Coronary artery (tissue), 2 donors: ENCODE measurements around the gene C11orf52.
A peak's percentile ranks its signal among the peaks of the same experiment; 100 is the strongest.

ENCODE experiments used
- DNase-seq: peaks from one replicate; pipeline ENCODE4 v3.0.0-alpha.2; 2017; ENCODE audit warnings: low spot score
- H3K27ac ChIP-seq, 2 donors: fragments of 200-600 bp; sonication (generic); one replicate each; pipeline ENCODE4 v1.5.1; 2016 to 2019
- H3K4me3 ChIP-seq: fragments of 200-600 bp; sonication (generic); 2 replicates; pipeline ENCODE4 v1.5.1; 2016; ENCODE audit warnings: mild to moderate bottlenecking, moderate library complexity
- TF ChIP-seq, protein P1 (sequence below): fragments of 200-600 bp; sonication (generic); IDR thresholded peaks from one replicate; pipeline ENCODE4 v1.5.1; 2019; ENCODE audit warnings: antibody characterized with exemption

The C11orf52 gene

GRCh38 chr11:111975076-111975806, 56.5 kb downstream of the C11orf52 start:
- no peak for DNase-seq
- TF ChIP-seq, protein P1, sequence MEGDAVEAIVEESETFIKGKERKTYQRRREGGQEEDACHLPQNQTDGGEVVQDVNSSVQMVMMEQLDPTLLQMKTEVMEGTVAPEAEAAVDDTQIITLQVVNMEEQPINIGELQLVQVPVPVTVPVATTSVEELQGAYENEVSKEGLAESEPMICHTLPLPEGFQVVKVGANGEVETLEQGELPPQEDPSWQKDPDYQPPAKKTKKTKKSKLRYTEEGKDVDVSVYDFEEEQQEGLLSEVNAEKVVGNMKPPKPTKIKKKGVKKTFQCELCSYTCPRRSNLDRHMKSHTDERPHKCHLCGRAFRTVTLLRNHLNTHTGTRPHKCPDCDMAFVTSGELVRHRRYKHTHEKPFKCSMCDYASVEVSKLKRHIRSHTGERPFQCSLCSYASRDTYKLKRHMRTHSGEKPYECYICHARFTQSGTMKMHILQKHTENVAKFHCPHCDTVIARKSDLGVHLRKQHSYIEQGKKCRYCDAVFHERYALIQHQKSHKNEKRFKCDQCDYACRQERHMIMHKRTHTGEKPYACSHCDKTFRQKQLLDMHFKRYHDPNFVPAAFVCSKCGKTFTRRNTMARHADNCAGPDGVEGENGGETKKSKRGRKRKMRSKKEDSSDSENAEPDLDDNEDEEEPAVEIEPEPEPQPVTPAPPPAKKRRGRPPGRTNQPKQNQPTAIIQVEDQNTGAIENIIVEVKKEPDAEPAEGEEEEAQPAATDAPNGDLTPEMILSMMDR: peak; percentile 15
- H3K27ac ChIP-seq: peak overlapping the region in 1 of 2 donors; percentile 62
- H3K4me3 ChIP-seq: no peak overlapping the region

DNA sequence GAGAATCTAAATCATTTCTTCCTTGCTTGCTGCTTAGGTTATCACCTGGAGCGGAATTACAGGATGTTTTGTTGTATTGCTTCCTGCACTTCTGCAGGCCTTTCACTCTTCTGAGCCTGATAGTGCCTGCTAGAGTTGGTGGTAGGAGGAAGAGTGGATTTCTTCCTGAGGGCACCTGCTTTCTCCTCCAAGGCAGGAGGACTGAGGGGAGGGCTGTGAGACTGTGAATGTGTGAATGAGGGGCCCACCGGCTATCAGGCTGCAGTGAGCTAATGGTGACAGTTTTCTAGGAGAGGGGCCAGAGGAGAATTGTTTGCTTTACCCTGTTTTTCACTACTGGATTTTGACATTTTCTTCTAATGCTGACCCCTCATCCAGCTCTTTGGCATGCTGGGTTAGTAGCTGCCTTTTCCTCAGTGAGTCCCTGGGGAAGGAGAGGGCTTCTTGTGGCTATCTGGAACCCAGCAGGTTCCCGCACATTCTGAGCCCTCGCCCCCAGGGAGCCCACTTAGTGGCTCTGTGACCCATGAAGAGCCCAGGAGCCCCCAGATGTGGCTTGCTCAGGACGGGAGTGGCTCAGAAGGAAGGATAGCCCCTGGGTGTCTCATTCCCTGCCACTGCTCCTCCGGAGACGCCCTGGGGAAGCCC, 57.5 kb downstream of the C11orf52 start:
- DNase-seq: no peak

More for the DNA sequence above, 57.5 kb downstream of the C11orf52 start:
- peak overlapping the region; percentile 95 to 96 for H3K27ac ChIP-seq
- TF ChIP-seq, protein P1: no peak
- peak overlapping the region; percentile 74 for H3K4me3 ChIP-seq
